ENCODE data around the gene REX1BD.

DNA sequence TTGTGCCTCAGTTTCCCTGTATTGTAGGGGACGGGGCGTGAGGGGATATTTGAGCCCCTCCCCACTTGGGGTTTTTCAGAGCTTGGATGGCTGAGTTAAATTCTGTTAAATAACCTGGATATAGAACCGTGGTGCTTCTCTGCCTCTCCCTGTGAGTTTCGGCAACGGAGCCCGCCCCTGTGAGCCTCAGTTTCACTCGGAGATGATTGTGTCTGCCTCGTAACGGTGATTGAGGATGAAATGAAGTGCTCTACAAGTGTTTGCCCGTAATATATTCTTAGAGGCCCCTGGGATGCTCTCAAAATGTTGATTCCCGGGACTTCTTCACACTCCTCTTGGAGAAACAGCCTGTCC lies 30.4 kb upstream of the REX1BD start:
- TF ChIP-seq POLR2A (IDR thresholded peaks at IDR 0.05; ENCODE audit: extremely low read depth, insufficient read length) (no peak), MYC (IDR thresholded peaks at IDR 0.05; ENCODE audit: low read depth, low read length) (no peak)
- TF ChIP-seq, protein P1, sequence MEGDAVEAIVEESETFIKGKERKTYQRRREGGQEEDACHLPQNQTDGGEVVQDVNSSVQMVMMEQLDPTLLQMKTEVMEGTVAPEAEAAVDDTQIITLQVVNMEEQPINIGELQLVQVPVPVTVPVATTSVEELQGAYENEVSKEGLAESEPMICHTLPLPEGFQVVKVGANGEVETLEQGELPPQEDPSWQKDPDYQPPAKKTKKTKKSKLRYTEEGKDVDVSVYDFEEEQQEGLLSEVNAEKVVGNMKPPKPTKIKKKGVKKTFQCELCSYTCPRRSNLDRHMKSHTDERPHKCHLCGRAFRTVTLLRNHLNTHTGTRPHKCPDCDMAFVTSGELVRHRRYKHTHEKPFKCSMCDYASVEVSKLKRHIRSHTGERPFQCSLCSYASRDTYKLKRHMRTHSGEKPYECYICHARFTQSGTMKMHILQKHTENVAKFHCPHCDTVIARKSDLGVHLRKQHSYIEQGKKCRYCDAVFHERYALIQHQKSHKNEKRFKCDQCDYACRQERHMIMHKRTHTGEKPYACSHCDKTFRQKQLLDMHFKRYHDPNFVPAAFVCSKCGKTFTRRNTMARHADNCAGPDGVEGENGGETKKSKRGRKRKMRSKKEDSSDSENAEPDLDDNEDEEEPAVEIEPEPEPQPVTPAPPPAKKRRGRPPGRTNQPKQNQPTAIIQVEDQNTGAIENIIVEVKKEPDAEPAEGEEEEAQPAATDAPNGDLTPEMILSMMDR (IDR thresholded peaks at IDR 0.05; ENCODE audit: low read depth, low read length) = no peak
- TF ChIP-seq, protein P2, sequence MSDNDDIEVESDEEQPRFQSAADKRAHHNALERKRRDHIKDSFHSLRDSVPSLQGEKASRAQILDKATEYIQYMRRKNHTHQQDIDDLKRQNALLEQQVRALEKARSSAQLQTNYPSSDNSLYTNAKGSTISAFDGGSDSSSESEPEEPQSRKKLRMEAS (IDR thresholded peaks at IDR 0.05; ENCODE audit: low read depth, low read length) = no peak
